A549 (cell line): ENCODE results near the gene PPP1R37.

Experiments used
- EP300 ChIP-seq, 2 experiments: fragments of >200 bp; sonication (Bioruptor Twin); formaldehyde crosslinking; IDR thresholded peaks; 2 replicates in 1 of 2; 3 replicates in 1 of 2; pipeline ENCODE4 v1.6.1; 2016 to 2017
- FOSB ChIP-seq: fragments of 250-450 bp; sonication (Bioruptor Pico); IDR thresholded peaks from 2 replicates; pipeline ENCODE4 v1.5.0; 2020; ENCODE audit warnings: mild to moderate bottlenecking, moderate library complexity
- JUN ChIP-seq, 2 experiments: fragments of >200 bp; sonication (Bioruptor Twin); formaldehyde crosslinking; IDR thresholded peaks; 2 replicates in 1 of 2; 3 replicates in 1 of 2; pipeline ENCODE4 v1.6.1; 2016 to 2017
- MAFK ChIP-seq: fragments of 450-650 bp; IDR thresholded peaks from 2 replicates; pipeline ENCODE4 v1.6.1; 2014; ENCODE audit not compliant: partially characterized antibody
- MAX ChIP-seq: IDR thresholded peaks from 2 replicates; pipeline ENCODE4 v1.6.1; 2012
- NPAS2 ChIP-seq: fragments of 250-450 bp; sonication (Bioruptor Pico); IDR thresholded peaks from 2 replicates; pipeline ENCODE4 v1.8.0; 2022; ENCODE audit warnings: mild to moderate bottlenecking, moderate library complexity, borderline replicate concordance
- POLR2A ChIP-seq: IDR thresholded peaks from 2 replicates; pipeline ENCODE4 v1.6.1; 2012; ENCODE audit warnings: mild to moderate bottlenecking, low read length
- POLR2AphosphoS2 ChIP-seq: conservative IDR thresholded peaks from 2 replicates; pipeline ENCODE4 v1.6.1; 2012; ENCODE audit warnings: low read length, improper control_type of control experiment, inconsistent platforms
- RAD21 ChIP-seq, 2 experiments: fragments of >200 bp in 1 of 2; sonication (Bioruptor Twin) in 1 of 2; formaldehyde crosslinking in 1 of 2; IDR thresholded peaks in 1 of 2; conservative IDR thresholded peaks in 1 of 2; 2 replicates in 1 of 2; 3 replicates in 1 of 2; pipeline ENCODE4 v1.6.1; 2012 to 2018; ENCODE audit warnings: inconsistent platforms in 1 of 2
- TFCP2L1 ChIP-seq: fragments of 250-450 bp; sonication (Bioruptor Pico); IDR thresholded peaks from 2 replicates; pipeline ENCODE4 v1.5.0; 2021; ENCODE audit warnings: mild to moderate bottlenecking
- TF ChIP-seq, protein P1 (sequence below): fragments of >200 bp; sonication (Bioruptor Twin); formaldehyde crosslinking; IDR thresholded peaks from 3 replicates; pipeline ENCODE4 v1.5.1; 2016

GRCh38 chr19:45071969-45072790 is 20.8 kb upstream of the PPP1R37 start:
- TF ChIP-seq NPAS2 (CRISPR knock-in tag) = no peak
- no peak for TF ChIP-seq JUN (IDR thresholded peaks at IDR 0.05)
- no peak for TF ChIP-seq FOSB (CRISPR knock-in tag)
- TF ChIP-seq, protein P1, sequence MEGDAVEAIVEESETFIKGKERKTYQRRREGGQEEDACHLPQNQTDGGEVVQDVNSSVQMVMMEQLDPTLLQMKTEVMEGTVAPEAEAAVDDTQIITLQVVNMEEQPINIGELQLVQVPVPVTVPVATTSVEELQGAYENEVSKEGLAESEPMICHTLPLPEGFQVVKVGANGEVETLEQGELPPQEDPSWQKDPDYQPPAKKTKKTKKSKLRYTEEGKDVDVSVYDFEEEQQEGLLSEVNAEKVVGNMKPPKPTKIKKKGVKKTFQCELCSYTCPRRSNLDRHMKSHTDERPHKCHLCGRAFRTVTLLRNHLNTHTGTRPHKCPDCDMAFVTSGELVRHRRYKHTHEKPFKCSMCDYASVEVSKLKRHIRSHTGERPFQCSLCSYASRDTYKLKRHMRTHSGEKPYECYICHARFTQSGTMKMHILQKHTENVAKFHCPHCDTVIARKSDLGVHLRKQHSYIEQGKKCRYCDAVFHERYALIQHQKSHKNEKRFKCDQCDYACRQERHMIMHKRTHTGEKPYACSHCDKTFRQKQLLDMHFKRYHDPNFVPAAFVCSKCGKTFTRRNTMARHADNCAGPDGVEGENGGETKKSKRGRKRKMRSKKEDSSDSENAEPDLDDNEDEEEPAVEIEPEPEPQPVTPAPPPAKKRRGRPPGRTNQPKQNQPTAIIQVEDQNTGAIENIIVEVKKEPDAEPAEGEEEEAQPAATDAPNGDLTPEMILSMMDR = no peak
- no peak for TF ChIP-seq POLR2AphosphoS2
- no peak for TF ChIP-seq EP300 (IDR thresholded peaks at IDR 0.05)
- TF ChIP-seq MAX = no peak
- TF ChIP-seq POLR2A = no peak
- no peak for TF ChIP-seq RAD21 (conservative IDR thresholded peaks at IDR 0.05 in 1 of 2, IDR thresholded peaks at IDR 0.05 in 1 of 2)
- no peak for TF ChIP-seq MAFK
- TF ChIP-seq TFCP2L1 (CRISPR knock-in tag) = no peak
